Measurements from ENCODE around the gene HTR7.

- TF ChIP-seq CTCF (IDR thresholded peaks at IDR 0.05 in 8 of 11, conservative IDR thresholded peaks at IDR 0.05 in 3 of 11) (no peak), POLR2A (IDR thresholded peaks at IDR 0.05) (no peak)
Measured at GRCh38 chr10:90775351-90776028, 82.3 kb downstream of the HTR7 start.
